Sigmoid colon (tissue), 4 donors: Measurements from ENCODE around the gene CDKN2A.

Experiments
- CTCF ChIP-seq, 4 experiments: fragments of 450-650 bp in 3 of 4; fragments of 200-600 bp in 1 of 4; IDR thresholded peaks; one replicate each; pipeline ENCODE4 v1.5.1; 2016 to 2019; ENCODE audit warnings: antibody characterized with exemption in 4 of 4, mild to moderate bottlenecking in 3 of 4, moderate library complexity in 2 of 4
- EP300 ChIP-seq, 4 donors: sonication (generic); formaldehyde crosslinking; IDR thresholded peaks; one replicate each; pipeline ENCODE4 v1.6.1; 2017; ENCODE audit warnings: antibody characterized with exemption in 4 of 4
- POLR2A ChIP-seq, 2 donors: fragments of 450-650 bp; IDR thresholded peaks; one replicate each; pipeline ENCODE4 v1.6.1; 2016; ENCODE audit warnings: antibody characterized with exemption in 2 of 2, mild to moderate bottlenecking in 2 of 2, moderate library complexity in 2 of 2
- POLR2AphosphoS5 ChIP-seq, 4 donors: sonication (generic); formaldehyde crosslinking; IDR thresholded peaks; one replicate each; pipeline ENCODE4 v1.6.1; 2017; ENCODE audit warnings: antibody characterized with exemption in 4 of 4

- TF ChIP-seq CTCF (IDR thresholded peaks at IDR 0.05) (no peak), EP300 (IDR thresholded peaks at IDR 0.05) (no peak), POLR2AphosphoS5 (IDR thresholded peaks at IDR 0.05) (no peak), POLR2A (IDR thresholded peaks at IDR 0.05) (no peak)
Observed at GRCh38 chr9:21967169-21967568, 27.0 kb downstream of the CDKN2A start.
